ENCODE measurements around the gene PIF1. TPM values are rescaled to one million over a fixed set of nuclear protein-coding genes. Genes with fewer than 3 reads are reported as not detected.
"Not testable (repeated sequence)": the region's sequence is repeated elsewhere in the genome, so short reads cannot be mapped to it uniquely, and the experiment has no call there.

The PIF1 gene
- polyA plus RNA-seq, 4 donors = 6.3 to 18.9 (median 8.1) TPM

DNA sequence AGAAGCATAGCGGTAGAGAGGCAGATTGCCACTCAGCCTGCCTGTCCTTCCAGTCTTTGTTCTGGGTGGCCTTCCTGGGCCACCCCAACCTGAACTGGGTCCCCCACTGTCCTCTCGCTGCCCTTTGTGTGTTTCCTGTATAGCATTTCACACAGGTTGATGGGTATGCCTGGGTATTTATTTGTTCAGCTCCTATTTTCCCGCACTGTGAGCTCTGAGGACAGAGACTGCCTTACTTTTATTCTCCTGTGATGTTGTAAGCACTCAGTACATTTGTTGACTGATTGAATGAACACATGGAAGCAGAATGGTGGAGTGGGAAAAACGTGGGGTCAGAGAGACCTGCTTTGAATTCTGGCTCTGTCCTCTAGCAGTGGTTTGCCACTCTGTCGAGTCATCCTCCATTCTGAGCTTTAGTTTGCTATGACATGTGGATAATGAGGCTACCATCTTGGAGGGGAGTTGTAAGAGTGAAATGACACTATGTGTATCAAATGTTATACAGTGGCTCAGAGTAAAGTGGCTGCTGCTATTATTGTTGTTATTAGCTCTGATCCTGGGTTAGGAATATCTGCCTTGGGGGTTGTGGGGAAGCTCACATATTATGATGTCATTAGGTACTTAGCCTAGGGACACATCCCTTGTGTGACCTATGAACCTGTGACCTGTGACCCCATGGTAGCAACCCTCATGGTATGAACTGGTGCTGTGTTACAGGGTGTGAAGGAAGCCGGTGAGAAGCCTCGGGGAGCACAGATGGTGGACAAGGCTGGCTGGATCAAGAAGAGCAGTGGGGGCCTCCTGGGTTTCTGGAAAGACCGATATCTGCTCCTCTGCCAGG is 22.6 kb upstream of the PIF1 start:
- no peak for DNase-seq (ENCODE audit: low read depth in 4 of 4, low spot score in 3 of 4)

DNA sequence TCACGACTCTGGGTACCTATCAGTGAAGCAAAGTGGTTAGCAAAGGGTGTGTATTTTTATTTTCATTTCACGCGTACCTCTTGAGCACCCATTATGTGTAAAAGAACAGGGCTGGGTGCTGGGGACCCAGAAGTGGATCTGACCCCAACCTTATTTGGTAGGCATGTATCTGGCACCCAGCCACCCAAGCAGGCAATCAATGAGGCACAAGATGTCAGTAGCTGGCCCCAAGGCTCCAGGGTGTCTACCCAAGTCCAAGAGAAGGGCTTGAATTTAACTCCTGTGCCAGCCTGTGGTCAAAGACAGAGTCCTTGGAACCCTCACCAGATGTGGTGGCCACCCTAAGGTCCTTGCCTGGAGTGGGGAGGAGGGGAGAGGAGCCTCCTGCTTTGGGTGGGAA is 22.0 kb upstream of the PIF1 start:
- DNase-seq (ENCODE audit: low read depth in 4 of 4, low spot score in 3 of 4) = no peak

DNA sequence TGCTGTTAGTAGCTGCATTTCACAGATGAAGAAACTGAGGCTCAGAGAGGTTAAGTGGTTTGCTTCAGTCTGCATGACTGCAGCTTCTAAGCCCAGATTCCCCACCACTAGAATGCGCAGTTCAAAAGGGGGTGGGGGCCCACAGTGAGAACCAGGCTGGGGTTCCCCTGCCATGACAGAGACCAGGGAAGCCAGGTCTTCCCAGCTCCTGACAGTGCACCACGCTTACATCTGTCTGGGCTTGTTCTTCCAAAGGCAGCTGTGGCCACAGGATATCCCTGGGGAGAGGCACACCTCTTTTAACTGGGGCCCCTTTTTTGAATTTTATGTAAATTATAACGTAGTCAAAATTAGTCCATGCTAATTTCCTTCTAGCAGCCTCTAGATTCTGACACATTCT is 21.6 kb upstream of the PIF1 start:
- no peak for DNase-seq (ENCODE audit: low read depth in 4 of 4, low spot score in 3 of 4)

DNA sequence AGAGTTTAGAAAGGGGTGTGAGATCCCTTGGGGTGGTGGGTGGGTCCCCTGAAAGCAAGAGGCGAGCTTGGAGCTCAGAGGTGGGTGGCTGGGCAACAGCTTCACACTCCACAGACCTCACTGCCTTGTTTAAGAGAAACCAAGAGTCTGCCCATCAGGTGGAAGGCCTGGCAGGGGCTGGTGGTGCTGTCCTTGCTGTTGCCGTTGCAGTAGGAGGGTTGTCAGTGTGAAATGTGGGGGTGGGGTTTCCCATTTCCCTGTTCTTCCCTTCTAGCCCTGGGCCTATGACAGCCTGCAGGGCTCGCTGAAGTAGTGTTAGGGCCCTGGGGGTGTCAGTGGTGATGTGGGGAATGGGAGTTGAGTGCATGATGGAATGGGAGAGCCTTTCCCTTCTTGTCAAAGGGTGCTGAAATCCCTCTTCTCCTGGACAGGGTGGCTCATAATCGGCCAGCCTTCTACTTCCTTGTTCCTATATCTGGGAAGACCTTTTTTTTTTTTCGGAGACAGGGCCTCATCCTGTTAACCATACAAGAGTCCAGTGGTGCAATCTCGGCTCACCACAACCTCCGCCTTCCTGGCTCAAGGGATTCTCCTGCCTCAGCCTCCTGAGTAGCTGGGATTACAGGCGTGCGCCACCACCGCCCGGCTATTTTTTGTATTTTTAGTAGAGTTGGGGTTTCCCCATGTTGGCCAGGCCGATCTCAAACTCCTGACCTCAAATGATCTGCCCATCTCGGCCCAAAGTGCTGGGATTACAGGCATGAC is 20.6 kb upstream of the PIF1 start:
- no peak for DNase-seq (ENCODE audit: low read depth in 4 of 4, low spot score in 3 of 4)

DNA sequence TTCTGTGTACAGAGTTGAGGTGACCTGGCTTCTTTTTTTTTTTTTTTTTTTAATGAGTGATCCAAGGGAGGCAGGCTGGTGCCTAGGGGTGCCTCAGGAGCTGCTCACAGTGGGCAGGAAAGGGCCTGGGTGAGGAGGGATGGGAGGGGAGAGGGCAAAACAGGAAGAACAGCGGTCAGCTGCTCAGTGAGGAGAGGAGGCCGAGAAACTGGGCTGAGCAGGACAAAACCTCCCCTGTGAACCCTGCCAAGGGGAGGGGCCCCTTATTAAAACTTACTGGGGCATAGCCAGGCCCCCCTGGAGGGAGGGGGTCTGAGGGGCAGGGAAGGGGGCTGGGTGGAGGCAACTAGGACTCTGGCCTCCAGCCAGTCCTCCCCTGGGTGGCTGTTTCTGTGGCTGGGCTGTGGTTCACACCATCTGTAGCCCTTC is 19.8 kb upstream of the PIF1 start:
- no peak for DNase-seq (ENCODE audit: low read depth in 4 of 4, low spot score in 3 of 4)

DNA sequence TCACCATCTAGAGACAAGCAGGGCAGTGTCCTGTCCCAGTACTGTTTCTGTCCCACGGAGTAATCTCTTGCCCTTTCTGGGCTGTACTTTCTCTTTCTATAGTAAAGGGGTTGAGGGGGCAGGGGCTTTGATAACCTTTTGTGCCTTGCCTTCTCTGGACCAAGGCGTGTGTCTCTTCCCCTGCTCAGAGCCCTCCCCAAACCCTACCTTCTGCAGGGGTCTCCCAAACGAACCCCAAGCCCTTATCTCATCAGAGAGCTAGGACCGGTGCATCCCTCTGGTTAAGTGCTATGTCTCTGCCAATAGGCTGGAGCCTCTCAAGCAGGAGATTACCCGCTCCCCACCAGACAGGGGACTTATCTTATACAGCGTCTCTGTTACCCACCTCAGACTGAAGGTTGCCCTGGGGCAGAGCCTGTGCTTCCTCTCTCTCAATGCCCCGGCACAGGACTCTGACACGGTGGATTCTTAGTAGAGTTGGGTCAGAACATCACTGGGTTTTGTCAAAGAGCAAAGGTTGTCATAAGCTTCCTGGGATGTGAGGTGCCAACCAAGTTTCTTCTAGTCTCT is 19.2 kb upstream of the PIF1 start:
- no peak for DNase-seq (ENCODE audit: low read depth in 4 of 4, low spot score in 3 of 4)

DNA sequence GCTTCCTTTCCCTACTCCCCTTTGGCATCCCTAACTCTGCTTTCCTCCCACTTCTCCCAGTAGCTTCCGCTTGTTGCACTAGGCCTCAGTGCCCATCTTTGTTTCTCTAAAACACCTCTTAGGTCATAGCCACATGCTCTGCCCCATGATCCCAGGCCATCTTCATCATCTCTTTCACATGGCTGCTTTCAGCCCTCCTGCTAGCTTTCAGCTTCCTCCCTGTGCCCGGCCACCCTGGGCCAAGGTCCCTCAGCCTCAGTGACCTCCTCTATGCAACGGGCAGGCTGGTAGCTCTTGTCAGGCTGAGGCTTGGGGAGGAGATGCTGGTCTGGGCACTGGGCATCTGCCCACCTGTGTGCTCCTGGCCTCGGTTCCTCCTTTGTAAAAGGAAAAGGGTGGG is 18.5 kb upstream of the PIF1 start:
- DNase-seq (ENCODE audit: low read depth in 4 of 4, low spot score in 3 of 4) = no peak

DNA sequence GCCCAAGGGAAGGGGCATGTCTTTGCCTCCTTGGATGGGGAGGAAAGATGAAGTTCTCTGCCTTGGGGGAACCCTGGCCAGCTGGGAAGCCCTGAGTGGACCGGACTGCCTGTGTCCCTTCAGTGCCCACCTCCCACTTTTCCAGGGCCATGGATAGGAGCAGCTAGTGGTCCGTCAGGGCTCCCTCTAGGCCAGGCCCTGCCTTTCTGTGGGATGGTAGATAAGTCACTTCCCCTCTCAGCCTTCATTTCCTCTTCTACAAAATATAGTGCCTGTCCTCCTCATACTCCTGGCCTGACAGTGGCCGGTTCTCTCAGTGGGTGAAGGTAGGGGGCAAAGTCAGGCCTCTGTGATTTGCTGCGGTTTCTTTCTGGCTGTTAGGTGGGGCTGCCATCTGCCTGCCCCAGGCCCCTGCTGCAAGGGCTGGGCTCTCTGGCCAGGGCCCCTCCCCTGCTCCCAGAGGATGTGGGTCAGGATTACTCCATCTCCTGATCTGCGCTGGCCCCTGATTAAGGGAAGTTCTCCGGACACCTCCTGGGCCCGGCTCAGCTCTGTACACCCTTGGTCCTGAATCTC is 17.6 kb upstream of the PIF1 start:
- no peak for DNase-seq (ENCODE audit: low read depth in 4 of 4, low spot score in 3 of 4)

DNA sequence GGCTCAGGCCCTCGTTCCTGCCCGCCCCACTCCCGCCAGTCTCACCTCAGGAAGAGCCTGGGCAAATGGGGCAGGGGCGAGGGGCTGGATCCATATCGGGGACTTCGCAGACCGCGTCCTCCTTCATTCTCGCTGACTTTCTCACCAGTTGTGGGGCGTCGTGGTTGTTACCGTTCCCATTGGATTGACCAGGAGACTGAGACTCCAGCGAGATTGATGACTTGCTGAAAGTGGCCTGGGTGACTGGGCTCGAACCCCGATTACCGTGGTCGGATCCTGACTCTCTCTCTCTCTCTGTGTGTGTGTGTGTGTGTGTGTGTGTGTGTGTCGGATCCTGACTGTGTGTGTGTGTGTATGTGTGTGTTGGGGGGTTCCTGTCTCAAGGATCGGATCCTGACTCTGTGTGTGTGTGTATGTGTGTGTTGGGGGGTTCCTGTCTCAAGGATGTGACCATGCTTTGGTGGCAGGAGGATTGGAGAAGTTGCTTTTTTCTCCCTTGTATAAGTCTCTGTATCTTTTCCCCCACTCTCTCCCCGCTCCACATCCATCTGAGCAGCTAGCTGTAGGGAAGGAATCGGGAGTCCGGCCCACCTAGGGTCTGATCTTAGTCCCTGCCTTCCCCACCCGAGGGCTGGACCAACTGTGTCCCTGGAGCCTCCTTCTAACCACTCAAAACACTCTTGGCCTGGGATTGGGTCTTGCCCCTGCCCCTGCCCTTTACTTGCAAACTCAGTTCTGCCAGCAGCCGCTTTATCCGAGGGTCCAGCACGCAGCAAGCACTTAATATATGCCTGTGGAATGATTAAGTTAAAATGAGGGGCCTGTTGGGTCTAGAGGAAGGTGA is 16.9 kb upstream of the PIF1 start:
- DNase-seq (ENCODE audit: low read depth in 4 of 4, low spot score in 3 of 4) = no peak

DNA sequence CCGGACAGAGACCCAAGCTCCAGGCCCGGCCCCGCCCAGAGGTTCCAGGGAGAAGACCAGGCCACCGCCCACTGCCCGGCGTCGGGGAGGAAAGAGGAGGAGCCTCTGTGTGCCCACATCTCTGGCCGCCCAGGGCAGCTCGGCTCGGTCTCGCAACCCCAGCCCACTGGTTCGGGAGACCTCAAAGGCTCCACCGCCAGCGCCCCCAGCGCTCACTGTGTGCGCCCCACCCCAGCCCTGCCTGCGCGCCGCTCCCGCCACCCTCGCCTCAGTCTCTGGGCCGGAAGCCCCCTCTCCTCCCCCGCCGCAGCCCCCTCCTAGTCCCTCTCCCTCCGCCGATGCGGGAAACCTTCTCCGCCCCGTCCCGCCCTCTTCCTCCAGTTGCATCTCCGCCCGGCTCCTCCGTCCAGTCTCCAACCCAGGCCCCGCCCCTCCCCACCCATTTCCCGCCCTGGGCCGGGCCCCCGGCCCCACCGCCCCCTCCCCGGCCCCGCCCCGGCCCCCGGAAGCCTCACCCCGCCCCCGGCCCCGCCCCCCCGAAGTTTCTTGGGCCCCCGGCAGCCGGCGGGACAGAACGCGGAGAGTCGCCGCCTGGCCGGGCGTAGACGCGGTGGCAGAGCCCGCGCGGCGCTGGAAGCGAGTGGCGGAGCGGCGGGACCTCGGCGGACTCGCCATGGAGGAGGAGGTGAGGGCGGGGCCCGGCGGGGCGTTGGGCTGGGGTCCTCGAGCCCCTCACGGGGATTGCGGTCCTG is 16.1 kb upstream of the PIF1 start, which contains the start of gene PLEKHO2:
Gene PLEKHO2, plus strand, starts transcription at position 572 of the 752 bp plus-strand sequence. Its CDS starts 102 bp downstream, at position 674.
- peak; percentile 84 to 93 (median 92) for DNase-seq (ENCODE audit: low read depth in 4 of 4, low spot score in 3 of 4)

DNA sequence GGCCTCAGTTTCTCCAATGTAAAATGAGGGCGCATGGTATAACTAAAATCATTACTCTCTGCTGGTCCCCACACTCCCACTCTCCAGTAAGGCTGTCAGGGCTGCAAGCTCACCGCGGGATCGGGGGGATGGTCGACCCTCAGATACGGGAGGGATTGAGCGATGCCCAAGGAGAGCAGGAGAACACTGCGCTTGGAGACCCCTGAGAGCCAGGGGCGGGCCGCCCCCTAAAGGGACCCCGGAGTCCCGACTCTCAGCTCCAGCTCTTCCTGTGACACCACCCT is 15.6 kb upstream of the PIF1 start:
- no peak for DNase-seq (ENCODE audit: low read depth in 4 of 4, low spot score in 3 of 4)

DNA sequence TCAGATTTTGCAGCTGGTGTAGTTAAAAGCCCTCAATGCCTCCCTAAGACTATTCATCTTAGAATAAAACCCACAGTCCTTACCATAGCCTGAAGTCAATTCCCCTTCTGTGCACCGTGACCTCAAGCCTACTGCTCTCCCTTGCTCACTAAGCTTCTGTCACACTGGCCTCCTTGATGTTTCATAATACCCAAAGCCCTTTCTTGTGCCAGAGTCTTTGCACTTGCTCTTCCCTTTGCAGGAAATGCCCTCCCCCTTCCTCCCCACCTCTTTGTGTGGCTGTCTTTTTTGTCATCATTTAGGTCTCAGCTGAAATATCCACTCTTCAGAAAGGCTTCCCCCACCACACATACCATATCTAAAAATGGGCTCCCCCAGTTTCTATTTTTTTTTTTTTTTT is 12.1 kb upstream of the PIF1 start:
- DNase-seq (ENCODE audit: low read depth in 4 of 4, low spot score in 3 of 4) = no peak

DNA sequence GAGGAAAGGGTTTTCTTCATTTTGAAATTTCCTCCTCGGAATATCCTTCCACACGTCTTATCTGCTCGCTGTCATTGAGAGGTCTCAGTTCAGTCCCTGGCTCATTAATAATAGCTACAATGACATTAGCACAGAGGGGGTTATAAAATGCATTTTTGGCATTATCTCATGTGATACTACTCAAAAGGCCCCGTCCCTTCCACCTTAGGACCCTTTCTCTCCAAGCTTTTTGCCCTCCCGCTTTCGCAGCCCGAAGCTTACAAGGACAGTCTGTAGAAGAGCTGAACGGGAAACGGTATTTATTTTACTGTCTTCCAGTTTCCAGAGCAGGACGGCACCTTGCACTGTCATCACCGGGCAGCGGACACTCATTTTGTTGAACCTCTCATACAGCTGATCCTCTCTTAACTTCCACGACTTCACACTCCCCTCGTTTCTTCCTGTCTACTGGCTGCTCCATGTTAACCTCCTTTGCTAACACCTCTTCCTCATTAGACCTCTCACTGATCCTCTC is 10.6 kb upstream of the PIF1 start:
- DNase-seq (ENCODE audit: low read depth in 4 of 4, low spot score in 3 of 4) = no peak

DNA sequence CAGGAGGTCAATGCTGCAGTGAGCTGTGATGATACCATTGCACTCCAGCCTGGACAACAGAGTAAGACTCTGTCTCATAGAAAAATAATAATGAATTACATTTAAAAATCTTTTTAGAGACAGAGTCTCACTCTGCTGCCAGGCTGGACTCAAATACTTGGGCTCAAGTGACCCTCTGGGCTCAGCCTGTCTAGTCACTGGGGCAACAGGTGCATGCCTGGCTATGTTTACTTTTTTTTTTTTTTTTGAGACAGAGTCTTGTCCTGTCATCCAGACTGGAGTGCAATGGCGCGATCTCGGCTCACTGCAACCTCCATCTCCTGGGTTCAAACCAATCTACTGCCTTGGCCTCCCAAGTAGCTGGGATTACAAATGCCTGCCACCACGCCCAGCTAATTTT is 8.2 kb upstream of the PIF1 start:
- no peak for DNase-seq (ENCODE audit: low read depth in 4 of 4, low spot score in 3 of 4)

DNA sequence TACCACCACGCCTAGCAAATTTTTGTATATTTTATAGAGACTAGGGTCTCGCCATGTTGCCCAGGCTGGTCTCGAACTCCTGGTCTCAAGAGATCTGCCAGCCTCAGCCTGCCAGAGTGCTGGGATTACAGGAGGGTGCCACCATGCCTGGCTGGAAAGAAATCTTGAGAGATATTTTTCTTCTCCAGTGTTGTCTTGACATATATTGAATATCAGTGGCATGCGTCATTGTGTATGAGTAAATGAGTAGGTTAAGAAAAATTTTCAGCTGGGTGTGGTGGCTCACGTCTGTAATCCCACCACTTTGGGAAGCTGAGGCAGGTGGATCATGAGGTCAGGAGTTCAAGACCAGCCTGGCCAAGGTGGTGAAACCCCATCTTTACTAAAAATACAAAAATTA is 3.5 kb upstream of the PIF1 start:
- no peak for DNase-seq (ENCODE audit: low read depth in 4 of 4, low spot score in 3 of 4)

DNA sequence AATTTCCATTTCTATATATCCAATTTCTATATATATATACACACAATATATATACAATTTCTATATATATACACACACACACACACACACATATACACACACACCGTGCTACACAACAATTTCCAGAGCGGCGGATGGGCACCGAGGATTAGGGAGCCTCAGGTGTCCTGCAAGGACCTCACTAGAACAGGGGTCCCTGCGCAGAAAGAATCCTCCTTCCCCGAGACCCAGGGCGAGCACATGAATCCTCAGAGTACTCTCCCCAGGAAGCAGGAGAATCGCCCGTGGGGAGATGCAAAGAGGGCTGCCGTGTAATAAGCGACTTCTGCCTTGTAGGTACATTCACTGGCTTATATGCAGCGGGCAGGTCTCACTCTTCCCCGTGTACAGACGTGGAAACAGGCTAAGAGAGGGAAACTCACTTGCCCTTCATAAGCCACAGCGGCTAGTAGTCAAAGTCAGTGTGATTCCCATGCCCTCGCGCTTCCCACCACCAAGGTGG is 467 bp downstream of the PIF1 start:
- DNase-seq (ENCODE audit: low read depth in 4 of 4, low spot score in 3 of 4) = no peak

DNA sequence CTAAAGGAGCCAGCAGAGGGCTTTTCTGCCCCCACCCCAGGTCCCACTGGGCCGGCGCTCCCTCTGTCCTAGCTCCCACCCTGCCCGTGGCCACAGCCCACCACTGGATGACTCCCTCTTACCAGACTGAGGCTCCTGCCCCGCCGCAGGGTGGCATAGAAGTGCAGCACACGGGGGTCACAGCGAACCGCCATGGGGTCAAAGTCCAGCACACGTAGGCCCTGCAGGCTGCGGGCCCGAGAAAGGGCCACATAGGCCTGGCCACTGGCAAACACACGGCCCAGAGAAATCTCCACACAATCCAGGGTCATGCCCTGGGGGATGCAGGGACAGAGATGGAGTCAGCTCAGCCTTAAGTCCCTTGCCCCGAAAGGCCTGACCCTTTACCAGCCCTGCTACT is 9.0 kb downstream of the PIF1 start:
- no peak for DNase-seq (ENCODE audit: low read depth in 4 of 4, low spot score in 3 of 4)

DNA sequence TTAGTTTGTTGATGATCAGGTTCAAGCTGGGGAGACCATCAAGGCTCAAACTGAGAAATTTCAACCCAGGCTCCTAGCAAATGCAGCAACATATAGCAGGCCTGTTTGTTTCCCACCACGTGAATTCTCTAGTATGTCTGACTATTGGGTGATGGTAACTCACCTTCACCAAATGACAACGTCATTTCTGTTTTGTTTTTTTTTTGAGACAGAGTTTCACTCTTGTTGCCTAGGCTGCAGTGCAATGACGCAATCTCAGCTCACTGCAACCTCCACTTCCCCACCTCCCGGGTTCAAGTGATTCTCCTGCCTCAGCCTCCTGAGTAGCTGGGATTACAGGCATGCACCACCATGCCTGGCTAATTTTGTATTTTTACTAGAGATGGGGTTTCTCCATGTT is 10.5 kb downstream of the PIF1 start:
- not testable (repeated sequence) for DNase-seq (ENCODE audit: low read depth in 4 of 4, low spot score in 3 of 4)

DNA sequence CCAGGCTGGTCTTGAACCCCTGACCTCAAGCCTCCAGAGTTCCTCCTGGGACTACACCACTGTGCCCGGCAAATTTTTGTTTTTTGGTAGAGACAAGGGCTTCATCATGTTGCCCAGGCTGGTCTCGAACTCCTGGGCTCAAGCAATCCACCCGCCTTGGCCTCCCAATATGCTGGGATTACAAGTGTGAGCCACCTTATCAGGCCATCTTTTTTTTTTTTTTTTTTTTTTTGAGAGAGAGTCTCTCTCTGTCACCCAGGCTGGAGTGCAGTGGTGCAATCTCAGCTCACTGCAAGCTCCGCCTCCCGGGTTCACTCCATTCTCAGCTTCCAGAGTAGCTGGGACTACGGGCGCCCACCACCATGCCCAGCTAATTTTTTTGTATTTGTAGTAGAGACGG is 11.2 kb downstream of the PIF1 start:
- not testable (repeated sequence) for DNase-seq (ENCODE audit: low read depth in 4 of 4, low spot score in 3 of 4)

Measured in left renal pelvis (tissue), 4 donors.